Thyroid gland (tissue), 4 donors: ENCODE data around the gene POLE2. TPM values are rescaled to one million over a fixed set of nuclear protein-coding genes. Genes with fewer than 3 reads are reported as not detected.

Experiments
- DNase-seq, 2 donors: peaks; one replicate each; pipeline ENCODE4 v3.0.0-alpha.2; 2019
- H3K27ac ChIP-seq, 3 donors: fragments of 200-600 bp; sonication (generic); 1 replicate in 2 of 3; 2 replicates in 1 of 3; pipeline ENCODE4 v1.5.1; 2016 to 2019; ENCODE audit warnings: mild to moderate bottlenecking in 1 of 3, moderate library complexity in 1 of 3
- H3K27me3 ChIP-seq: fragments of 200-600 bp; sonication (generic); one replicate; pipeline ENCODE4 v1.5.1; 2019
- H3K36me3 ChIP-seq, 2 donors: fragments of 200-600 bp; sonication (generic); one replicate each; pipeline ENCODE4 v1.5.1; 2016 to 2019
- H3K4me1 ChIP-seq, 2 donors: fragments of 200-600 bp; sonication (generic); one replicate each; pipeline ENCODE4 v1.5.1; 2017 to 2019
- H3K4me3 ChIP-seq, 3 donors: fragments of 200-600 bp; sonication (generic); replicated peaks in 1 of 3; 1 replicate in 2 of 3; 2 replicates in 1 of 3; pipeline ENCODE4 v1.5.1; 2016; ENCODE audit warnings: mild to moderate bottlenecking in 1 of 3
- H3K9me3 ChIP-seq: fragments of 200-600 bp; sonication (generic); one replicate; pipeline ENCODE4 v1.5.1; 2017
- POLR2A ChIP-seq, 2 donors: fragments of 450-650 bp; IDR thresholded peaks; one replicate each; pipeline ENCODE4 v1.6.1; 2017; ENCODE audit warnings: antibody characterized with exemption in 2 of 2, mild to moderate bottlenecking in 2 of 2, moderate library complexity in 1 of 2
- WGBS, 2 donors: methylation state at CpG; one replicate each; pipeline ENCODE4 v1.1.5; 2017; 5-methylcytosine and 5-hydroxymethylcytosine counted together
- intact Hi-C: fragments of 100-400 bp; cut with DNase I; formaldehyde crosslinking; loops from one replicate; pipeline ENCODE4 v1.15.1; 2023
- total RNA-seq, 4 donors: library from RNA; depleted of rRNA; stranded (reverse); fragments of >200 nt; gene quantifications; one replicate each; pipeline ENCODE4 v1.2.3, GENCODE V29; 2016
- TF ChIP-seq, protein P1 (sequence below), 6 experiments: fragments of 200-600 bp in 3 of 6; fragments of 450-650 bp in 3 of 6; sonication (generic) in 3 of 6; IDR thresholded peaks; one replicate each; pipeline ENCODE4 v1.5.1; 2016 to 2019; ENCODE audit warnings: antibody characterized with exemption in 6 of 6, mild to moderate bottlenecking in 2 of 6, inconsistent platforms in 1 of 6, moderate library complexity in 1 of 6

The POLE2 gene
- total RNA-seq, 4 donors from 2014 or later = 0.33 to 3.1 (median 2.2) TPM

GRCh38 chr14:49617852-49618519 lies 70.0 kb downstream of the POLE2 start:
- WGBS, 2 donors = 89 to 94% methylated on average over 6 of the region's 6 CpGs
- Histone ChIP-seq H3K36me3 (peaks cover 6 to 16% of the 10 kb centered on the region in 2 donors), H3K9me3 (no peaks in the 10 kb centered on the region), H3K4me1 (peaks cover 18 to 20% of the 10 kb centered on the region in 2 donors), H3K4me3 (no peak overlapping the region), H3K27ac (no peak overlapping the region), H3K27me3 (no peaks in the 10 kb centered on the region)
- DNase-seq = no peak
- intact Hi-C loops = no loop called here
- TF ChIP-seq, protein P1, sequence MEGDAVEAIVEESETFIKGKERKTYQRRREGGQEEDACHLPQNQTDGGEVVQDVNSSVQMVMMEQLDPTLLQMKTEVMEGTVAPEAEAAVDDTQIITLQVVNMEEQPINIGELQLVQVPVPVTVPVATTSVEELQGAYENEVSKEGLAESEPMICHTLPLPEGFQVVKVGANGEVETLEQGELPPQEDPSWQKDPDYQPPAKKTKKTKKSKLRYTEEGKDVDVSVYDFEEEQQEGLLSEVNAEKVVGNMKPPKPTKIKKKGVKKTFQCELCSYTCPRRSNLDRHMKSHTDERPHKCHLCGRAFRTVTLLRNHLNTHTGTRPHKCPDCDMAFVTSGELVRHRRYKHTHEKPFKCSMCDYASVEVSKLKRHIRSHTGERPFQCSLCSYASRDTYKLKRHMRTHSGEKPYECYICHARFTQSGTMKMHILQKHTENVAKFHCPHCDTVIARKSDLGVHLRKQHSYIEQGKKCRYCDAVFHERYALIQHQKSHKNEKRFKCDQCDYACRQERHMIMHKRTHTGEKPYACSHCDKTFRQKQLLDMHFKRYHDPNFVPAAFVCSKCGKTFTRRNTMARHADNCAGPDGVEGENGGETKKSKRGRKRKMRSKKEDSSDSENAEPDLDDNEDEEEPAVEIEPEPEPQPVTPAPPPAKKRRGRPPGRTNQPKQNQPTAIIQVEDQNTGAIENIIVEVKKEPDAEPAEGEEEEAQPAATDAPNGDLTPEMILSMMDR (IDR thresholded peaks at IDR 0.05) = no peak
- no peak for TF ChIP-seq POLR2A (IDR thresholded peaks at IDR 0.05)

DNA sequence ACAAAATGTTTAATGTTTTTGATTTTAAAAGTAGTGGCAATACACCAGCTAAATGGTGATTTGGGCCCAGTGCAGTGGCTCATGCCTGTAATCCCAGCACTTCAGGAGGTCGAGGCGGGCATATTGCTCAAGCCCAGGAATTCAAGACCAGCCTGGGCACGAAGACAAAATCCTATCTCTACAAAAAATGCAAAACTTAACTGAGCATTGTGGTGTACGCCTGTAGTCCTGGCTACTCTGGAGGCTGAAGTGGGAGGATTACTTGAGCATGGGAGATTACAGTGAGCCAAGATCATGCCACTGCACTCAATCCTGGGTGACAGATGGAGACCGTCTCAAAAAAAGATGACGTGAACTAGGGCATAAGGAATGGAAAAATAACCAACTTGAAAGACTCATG lies 72.2 kb downstream of the POLE2 start:
- Histone ChIP-seq H3K36me3 (peaks cover 6 to 16% of the 10 kb centered on the region in 2 donors), H3K4me3 (no peak overlapping the region), H3K27me3 (no peaks in the 10 kb centered on the region), H3K4me1 (peaks cover 0 to 4% of the 10 kb centered on the region in 2 donors), H3K9me3 (no peaks in the 10 kb centered on the region), H3K27ac (no peak overlapping the region)
- no peak for DNase-seq
- intact Hi-C loops = no loop called here
- TF ChIP-seq POLR2A (IDR thresholded peaks at IDR 0.05) = no peak
- TF ChIP-seq, protein P1 (IDR thresholded peaks at IDR 0.05) = no peak
- WGBS, 2 donors = 95 to 97% methylated on average over 6 of the region's 6 CpGs

DNA sequence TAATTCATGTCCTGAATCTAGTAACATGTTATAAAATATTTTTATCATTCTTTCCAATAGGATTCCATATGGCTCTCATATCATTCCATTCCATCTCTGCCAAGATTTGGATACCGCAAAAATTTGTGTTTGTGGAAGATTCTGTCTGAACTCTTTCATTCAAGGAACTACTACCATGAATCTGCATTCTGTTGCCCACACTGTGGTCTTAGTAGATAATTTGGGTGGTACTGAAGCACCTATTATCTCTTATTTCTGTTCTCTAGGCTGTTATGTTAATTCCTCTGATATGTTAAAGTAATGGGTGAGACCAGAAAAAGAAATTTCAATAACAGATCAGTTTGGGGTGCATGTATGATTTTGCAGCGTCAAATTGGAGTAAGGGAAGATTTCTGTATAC lies 73.8 kb downstream of the POLE2 start:
- Histone ChIP-seq H3K36me3 (peaks cover 6 to 16% of the 10 kb centered on the region in 2 donors), H3K9me3 (no peaks in the 10 kb centered on the region), H3K27ac (no peak overlapping the region), H3K4me1 (peaks cover 0 to under 1% of the 10 kb centered on the region in 2 donors), H3K27me3 (no peaks in the 10 kb centered on the region), H3K4me3 (no peak overlapping the region)
- 96 to 97% methylated on average over 2 of the region's 2 CpGs for WGBS, 2 donors
- no peak for TF ChIP-seq POLR2A (IDR thresholded peaks at IDR 0.05)
- TF ChIP-seq, protein P1 (IDR thresholded peaks at IDR 0.05) = no peak
- intact Hi-C loops = no loop called here
- DNase-seq = no peak

DNA sequence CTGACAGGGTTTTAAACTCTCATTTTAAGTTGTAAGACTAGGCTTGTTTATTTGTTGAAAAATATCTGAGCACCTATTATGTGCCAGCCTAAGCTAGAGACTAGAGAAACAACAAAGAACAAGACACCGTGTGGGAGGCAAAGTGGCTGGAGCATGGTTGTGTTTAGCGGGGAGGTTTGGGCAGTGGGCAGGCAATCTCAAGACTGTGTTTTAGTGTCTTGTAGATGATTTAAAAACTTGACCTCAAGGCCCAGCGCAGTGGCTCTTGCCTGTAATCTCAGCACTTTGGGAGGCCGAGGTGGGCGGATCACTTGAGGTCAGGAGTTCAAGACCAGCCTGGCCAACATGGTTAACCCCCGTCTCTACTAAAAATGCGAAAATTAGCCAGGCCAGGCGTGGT lies 75.3 kb downstream of the POLE2 start:
- Histone ChIP-seq H3K27me3 (no peaks in the 10 kb centered on the region), H3K36me3 (peaks cover 0 to 3% of the 10 kb centered on the region in 2 donors), H3K9me3 (no peaks in the 10 kb centered on the region), H3K4me1 (no peaks in the 10 kb centered on the region), H3K4me3 (no peak overlapping the region), H3K27ac (no peak overlapping the region)
- DNase-seq = no peak
- TF ChIP-seq POLR2A (IDR thresholded peaks at IDR 0.05) = no peak
- TF ChIP-seq, protein P1 (IDR thresholded peaks at IDR 0.05) = no peak
- 91 to 94% methylated on average over 8 of the region's 8 CpGs for WGBS, 2 donors
- intact Hi-C loops = no loop called here

DNA sequence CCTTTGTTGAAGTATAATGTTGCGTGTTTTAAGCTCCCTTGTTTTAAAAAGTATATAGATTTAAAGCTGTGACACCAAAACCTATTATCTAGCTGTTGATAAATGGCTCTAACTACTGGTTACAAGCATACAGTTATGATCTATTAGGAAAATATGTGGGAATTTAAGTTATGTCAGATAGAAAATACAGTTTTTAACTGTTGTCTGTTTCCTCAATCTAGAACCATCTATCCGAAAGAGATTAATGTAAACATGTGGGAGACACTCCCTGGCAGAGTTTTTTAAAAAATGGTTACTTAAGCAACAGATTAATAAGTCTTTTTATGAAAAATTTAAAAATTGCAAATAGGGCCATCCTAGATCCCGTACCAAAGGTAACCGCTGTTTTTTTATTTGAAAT lies 75.8 kb downstream of the POLE2 start:
- no peaks in the 10 kb centered on the region for H3K9me3 ChIP-seq
- 95 to 96% methylated on average over 4 of the region's 4 CpGs for WGBS, 2 donors
- DNase-seq = no peak

More for the DNA sequence above, 75.8 kb downstream of the POLE2 start:
- TF ChIP-seq, protein P1 (IDR thresholded peaks at IDR 0.05) = no peak
- no peak for TF ChIP-seq POLR2A (IDR thresholded peaks at IDR 0.05)
- Histone ChIP-seq H3K4me1 (no peaks in the 10 kb centered on the region), H3K27ac (no peak overlapping the region), H3K27me3 (no peaks in the 10 kb centered on the region), H3K36me3 (no peaks in the 10 kb centered on the region), H3K4me3 (no peak overlapping the region)
- intact Hi-C loops = no loop called here
